Measurements from ENCODE around the gene CHADL.
"Not testable (repeated sequence)": the region's sequence is repeated elsewhere in the genome, so short reads cannot be mapped to it uniquely, and the experiment has no call there.

Gene CHADL

DNA sequence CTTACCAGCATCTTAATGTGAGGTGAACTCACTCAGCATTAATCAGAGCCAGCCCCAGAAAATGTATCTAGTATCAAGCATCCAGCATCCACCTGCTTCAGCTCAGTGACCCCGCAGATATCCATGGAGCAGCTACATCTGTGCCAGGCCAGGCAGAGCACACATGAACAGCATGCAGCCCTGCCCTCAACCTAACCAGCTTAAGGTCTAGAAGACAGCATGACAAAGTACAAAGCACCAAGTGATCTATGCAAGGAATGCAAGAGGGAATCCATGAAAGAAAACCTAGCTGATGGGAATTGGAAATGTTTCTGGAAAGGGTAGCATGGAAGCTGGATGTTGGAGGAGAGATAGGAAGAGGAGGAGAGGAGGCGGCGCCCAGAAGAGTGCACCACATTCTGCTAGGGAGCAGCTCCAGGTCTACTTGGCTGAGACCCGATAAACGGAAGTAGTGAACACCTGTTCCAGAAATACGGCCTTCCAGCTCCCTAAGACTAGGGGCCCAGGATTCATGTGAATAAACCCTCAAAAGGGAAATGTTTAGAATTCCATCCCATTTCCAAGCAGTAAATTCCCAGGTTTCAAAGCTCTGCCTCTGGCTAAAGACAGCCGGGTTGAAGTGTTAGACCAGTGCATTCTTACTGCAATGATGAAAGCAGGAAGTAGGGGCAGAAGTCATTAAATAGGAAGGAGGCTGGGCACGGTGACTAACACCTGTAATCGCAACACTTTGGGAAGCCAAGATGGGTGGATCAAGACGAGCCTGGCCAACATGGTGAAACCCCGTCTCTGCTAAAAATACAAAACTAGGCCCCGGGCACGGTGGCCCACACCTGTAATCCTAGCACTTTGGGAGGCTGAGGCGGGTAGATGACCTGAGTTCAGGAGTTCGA lies 59.1 kb downstream of the CHADL start:
- no peak for DNase-seq

DNA sequence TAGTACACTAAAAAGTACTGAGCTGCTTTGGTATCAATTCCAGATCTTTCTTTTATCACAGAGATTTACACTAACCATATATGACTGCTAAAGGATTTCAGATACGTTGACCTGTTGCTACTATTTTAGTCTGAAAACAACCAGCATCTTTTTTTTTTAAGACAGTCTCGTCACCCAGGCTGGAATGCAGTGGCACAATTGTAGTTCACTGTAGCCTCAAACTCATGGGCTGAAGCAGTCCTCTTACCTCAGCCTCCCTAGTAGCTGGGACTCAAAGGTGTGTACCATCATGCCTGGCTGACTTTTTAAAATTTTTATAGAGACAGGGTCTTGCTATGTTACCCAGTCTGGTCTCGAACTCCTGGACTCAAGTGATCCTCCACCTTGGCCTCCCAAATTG lies 59.8 kb downstream of the CHADL start:
- no peak for DNase-seq

DNA sequence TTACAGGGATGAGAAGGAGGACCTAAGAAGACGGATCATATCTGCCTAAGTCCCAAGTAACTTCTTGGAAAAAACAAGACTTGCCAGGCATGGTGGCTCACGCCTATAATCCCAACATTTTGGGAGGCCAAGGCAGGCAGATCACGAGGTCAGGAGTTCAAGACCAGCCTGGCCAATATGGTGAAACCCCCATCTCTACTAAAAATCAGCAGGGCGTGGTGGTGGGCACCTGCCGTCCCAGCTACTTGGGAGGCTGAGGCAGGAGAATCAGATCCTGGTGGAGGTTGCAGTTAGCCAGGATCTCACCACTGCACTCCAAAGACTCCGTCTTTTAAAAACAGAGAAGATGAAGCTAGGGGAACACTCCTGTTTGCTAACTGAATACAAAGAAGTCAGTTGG lies 60.4 kb downstream of the CHADL start:
- not testable (repeated sequence) for DNase-seq
